ENCODE results near the gene IGFBP6.
"Not testable (repeated sequence)": the region's sequence is repeated elsewhere in the genome, so short reads cannot be mapped to it uniquely, and the experiment has no call there.

Gene IGFBP6

DNA sequence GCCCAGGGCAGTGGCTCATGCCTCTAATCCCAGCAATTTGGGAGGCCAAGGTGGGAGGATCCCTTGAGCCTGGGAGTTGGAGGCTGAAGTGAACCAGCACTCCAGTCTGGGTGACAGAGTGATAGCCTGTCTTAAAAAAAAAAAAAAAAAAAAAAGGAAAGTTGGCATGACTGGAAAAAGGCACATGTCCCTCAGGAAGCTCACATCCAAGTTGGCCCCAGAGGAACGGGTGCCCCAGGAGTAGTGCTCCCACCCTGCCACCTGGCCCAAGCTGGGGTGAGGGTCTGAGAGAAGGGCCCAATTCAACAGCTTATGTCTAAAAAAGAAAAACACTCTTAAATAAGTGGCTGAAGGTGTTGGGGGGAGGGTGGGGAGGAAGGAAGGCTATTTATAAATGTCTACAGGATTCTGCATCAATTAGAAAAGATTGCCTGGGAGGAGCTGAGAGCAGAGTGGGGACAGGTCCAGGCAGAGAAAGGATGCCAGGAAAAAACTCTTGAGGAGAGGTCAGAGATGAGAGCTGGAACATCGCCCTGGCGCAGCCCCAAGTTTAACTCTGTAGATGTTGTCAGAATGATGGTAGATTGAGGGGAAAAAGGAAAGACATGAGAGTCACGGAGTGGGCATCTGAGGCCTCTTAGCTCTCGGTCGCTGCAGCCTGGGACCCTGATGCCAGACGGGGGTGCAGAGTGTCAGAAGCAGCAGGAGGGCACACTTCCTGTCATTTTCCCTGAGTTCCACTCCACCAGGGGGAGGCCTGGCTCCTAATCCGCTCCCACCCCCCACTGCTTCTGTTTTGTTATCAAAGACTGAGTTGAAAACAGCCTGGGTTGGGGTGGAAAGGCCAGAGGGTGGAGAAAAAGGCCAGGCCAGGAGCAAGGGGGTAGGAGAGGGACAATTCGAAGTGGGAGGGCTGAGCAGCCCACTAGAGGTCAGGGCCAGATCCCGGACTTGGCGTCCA, 25.6 kb upstream of the IGFBP6 start:
- no peak for DNase-seq

DNA sequence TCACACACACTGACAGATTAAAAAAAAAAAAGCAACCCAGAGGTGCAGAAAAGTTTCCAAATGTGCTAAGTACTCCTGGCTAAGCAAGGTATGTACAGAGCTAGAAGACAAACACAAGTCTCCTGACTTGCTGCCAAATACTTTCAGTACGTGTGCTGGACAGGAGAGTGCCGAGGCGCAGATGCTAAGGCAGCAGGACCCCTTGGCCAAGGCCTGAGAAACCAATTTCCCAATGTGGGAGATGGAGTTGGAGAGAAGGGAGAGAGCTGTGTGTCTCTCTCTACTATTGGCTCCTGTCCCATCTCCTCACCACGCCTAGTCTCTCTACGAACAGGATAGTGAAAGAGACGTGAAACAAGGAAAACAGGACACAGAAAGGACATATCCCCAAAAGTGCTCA, 23.6 kb upstream of the IGFBP6 start:
- DNase-seq, result no peak

DNA sequence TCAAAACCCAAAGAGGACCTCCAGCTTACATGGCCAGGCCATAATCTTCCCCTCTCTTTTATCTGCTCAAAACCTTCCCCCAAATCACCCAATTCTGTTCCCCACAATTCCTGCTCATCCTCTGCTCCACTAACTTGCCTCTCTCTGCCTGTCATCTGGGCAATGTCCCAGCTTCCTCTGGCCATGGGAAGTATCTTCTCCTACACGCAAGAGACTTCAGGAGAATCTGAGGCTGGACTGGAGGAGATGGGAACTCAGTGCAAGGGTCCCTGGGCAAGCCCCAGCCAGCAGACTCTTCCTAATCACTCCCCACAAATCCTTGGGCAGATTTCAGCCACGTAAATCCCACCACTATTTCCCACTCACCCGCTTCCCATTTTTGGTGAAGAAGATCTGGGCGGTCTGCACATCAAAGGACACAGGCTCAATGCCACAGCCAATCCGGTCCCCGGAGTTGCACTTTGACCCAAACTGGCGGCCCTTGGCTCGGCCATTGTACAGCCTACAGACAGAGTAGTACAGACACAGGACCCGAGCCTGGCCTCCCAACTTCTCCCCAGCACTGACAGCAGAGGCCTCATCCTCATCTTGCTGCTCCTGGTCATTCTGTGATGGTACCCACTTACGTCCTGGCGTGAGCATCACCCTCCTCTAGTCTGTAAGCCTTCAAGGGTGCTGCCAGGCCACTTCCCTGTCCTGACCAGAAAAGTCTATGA, 23.0 kb upstream of the IGFBP6 start:
- DNase-seq, result no peak

DNA sequence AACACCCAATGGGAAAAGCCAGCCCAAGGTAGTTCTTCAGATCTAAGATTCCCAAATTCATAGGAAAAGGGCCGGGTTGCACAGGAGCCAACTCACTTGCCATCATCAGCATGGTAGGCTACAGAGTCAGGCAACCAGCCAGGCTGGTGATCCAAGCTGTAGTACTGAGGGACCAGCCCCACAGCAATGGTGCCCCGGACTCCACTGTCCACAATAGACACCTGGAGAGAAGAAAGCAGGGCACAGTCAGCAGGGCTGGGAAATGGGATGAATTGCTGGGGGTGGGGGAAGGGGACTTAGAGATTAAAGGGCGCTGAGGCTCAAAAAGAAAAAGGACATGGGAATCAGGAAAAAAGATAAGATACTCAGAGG, 22.5 kb upstream of the IGFBP6 start:
- DNase-seq, result no peak

DNA sequence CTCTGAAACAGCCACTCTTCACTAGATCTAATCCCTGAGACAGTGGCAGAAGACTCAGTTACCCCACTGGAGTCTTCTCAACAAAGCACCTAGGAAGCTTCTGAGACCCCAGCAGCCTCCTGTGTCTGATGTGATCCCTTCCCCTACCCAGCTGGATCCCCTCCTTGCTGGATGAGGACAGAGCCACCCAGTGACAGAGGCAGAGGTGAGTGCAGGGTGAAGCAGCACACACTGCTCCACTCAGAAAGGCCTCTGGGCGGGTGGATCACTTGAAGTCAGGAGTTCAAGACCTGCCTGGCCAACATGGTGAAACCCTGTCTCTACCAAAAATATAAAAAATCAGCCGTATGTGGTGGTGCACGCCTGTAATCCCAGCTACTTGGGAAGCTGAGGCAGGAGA, 21.0 kb upstream of the IGFBP6 start:
- DNase-seq, result no peak

DNA sequence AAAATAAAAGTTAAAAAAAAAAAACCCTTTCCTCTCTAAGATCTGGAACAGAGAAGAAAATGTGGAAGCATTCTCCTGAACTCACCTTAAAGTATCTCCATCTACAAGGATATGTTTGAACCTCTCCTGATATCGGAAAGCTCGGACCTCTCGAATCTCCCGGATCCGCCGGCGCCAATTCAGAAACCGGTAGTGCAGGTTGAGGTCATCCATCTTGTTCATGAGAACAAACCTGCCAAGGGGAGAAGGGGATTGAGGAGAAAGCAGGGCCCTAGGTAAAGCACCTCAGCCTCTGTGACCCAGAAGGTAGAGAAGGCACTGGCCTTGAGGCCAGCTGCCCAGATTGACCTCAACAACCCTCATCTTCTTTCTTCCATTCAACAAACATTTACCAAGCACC, 20.4 kb upstream of the IGFBP6 start:
- DNase-seq, result no peak

DNA sequence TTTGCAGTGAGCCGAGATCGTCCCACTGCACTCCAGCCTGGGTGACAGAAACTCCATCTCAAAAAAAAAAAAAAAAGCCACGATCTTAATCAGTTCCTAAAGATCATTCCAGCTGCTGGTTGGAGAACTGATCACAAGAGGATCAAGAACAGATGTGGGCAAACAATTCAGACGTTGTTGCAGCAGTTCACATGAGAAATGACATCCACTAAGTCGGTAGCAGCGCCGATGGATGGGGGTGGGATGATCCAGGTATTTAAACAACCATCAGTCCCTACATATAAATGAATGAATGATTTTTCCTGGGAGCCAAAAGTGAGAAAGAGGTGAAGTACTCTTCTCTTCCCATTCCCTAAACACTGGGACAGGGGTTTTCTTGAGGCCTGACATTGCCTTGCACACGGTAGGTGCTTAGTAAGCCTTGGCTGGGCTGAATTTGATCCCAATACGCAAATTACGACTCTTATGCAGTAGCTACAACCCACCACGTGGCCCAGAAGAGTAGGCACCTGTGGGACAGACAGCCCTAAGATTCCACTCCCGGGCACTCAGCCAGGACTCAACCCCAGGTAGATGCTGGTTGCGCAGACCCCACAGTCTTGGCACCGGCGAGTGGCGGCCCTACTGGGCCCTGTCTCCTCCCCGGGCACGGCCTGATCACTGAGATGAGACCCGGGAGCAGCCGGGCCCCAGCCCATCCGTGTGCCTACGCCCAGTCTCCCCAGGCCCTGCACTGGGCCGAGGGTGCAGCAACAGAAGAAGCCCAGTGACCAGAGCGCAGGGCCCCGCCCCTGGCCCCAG, 18.8 kb upstream of the IGFBP6 start:
- DNase-seq, result peak; percentile 34

DNA sequence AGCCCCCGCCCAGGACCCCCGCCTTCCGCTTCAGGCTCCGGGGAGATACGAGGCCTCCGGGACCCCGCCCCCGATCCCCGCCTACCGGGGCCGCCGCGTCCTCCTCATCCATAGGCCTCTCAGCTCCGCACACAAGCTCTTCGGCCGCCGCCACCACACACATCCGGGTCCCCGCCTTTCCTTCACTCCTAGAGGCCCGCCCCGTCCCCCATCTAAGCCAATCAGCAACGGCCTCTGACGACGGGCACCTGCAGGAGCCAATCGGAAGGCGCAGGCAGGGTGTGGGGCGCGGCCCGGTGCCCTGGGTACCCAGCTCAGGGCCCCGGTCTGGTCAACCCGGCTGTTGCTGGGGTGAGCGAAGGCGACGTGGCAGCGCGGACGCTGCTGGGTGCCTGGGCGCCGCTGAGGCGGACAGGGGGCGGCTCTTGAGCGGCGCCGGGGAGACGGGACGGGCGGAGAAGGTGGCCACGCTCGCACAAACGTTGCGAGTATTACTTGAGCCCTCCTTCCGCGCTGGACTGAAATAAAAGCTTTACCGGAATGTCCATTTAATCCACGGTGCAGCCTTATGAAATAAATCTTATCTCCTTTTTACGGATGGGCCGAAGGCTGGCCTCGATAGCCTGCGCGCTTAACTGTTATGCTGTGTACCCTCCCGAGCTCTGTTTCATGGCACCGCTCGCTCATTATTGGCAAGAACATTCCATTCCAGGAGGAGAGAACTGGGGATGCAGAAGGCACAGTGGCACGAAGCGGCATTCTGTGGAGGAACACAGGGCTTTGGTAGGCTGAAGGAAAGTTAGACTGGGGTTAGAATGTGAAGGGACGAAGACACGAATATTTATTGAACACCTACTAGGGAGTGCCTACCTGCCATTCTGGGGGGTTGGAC, 18.0 kb upstream of the IGFBP6 start, which contains the start of gene SPRYD3:
SPRYD3 (minus strand) TSS at position 165 of the 892 bp plus-strand sequence; CDS start at position 108, 57 bp downstream.
- DNase-seq, result peak; percentile 97

DNA sequence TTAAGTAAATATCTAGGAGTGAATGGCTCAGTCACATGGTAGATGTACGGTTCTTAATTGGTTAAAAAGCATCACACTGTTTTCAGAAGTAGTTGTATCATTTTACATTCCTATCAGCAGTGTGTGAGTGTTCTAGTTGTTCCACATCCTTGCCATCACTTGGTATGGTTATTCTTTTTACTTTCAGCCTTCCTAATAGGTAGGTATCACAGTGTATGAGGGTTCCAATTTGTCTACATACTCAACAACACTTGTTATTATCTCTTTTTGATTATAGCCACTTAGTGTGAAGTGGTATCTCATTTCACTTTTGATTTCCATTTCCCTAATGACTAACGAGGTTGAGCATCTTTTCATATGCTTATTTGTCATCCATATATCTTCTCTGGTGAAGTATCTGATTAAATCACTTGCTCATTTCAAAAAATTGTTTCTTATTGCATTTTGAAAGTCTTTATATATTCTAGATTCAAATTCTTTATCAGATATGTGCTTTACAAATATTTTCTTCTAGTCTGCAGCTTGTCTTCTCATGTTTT, 14.8 kb upstream of the IGFBP6 start:
- no peak for DNase-seq

DNA sequence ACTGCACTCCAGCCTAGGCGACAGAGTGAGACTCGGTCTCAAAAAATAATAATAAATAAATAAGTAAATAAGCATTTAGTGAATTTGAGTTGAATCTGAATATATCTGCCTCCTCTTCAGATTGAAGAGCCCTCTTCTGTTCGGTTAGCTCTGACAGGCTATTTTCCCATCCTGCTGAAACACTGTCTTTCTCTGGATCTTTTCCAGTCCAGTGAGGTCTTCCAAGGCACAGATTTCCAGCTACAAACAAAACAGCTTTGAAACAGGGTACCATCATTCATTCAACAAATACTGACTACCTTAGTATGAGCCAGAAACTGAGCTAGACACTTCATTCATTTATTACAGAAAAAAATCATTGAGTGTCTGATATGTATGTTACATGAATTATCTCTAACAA, 11.1 kb upstream of the IGFBP6 start:
- DNase-seq, result no peak

DNA sequence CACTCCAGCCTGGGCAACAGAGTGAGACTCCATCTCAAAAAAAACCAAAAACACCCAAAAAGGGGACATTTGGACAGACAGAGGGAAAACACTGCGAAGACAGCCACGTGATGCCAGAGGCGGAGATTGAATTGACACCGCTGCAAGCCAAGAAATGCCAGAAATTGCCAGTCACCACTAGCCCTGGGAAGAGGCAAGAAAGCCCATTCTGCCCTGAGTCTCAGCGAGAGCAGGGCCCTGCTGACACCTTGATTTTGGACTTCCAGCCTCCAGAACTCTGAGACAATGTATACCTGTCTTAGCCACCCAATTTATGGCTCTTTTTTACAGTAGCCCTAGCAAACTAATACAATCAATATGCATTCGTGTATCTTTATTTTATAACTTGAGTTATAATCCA, 7.4 kb upstream of the IGFBP6 start:
- no peak for DNase-seq

DNA sequence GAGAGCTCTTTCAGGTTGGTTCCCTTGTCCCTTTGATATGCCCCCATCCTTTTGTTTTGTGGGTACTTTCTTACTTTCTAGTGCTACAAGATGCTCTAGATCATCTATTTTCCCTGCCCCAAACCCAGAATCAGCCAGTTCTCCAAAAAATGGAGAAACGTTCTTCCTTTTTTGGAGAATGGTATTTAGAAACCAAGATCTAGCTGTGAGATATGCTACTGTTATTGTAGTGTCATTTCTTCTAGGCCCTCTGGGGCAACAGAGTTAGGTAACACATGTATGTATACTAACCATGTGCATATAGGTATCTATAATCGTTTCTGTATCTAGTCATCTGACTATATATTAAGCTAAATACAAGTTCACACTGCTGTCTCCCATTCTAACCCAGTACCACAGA, 6.9 kb upstream of the IGFBP6 start:
- DNase-seq, result no peak

DNA sequence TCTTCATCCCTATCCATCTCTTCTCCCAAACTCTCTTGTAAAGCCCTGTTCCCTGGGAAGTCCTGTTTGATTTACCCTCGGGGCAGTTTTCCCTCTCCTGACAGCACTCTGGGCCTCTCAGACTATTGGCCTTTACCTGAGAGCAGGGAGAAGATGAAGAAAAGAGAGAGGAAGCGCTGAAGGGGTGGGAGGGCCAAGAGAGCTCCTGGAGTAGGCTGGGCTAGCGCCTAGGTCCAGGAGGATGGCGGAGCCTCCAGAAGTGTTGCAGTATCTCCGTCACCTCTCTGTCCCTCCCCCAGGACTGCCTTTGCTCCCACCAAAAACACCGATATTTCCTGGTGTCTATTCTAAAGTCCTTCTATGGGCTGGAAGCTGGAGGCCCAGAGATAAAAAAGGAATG, 5.7 kb upstream of the IGFBP6 start:
- no peak for DNase-seq

DNA sequence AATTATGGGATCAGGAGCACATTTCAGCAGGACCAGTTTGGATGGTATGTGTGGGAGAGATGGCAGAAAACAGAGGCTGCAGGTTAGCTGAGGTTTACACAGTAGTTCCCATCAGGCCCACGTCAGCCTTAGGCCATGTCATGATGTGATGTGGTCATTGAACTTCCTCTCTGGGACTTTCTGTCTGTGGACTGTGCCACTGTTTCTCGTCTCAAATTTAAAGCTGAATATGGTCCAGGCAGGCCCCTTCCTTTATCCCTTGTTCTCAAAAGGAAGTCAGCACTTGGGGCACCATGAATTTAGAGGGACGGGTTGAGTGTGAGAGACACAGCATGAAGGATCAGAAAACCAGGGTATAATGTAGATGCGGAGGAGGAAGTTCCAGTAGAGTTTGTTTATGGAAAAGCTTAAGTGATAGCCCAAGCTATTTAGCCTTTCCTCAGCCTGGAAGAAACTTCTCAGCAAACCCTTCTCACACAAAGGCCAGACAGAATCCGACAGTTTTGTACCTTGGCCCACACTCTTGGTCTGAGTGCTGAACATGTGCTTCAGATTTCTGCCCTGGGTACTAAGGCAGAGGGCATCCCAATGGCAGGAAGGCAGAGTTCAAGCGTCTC, 3.6 kb upstream of the IGFBP6 start:
- DNase-seq, result no peak

DNA sequence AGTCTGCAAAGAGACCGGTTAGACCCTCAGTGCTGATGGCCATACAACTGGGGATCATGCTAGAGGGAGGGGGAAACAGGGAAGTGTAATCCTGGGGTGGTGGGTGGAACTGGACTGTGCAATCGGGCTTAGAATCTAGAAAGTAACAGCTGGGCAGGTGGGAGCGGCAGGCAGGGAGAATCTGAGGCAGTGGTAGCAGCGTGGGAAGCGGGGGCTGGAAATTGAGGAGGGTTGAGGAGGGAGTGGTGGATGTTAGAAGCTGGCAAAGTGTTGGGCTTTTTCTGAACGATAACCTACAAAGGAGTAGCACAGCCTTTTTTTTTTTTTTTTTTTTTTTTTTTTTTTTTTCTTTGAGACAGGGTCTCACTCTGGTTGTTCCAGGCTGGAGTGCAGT, 3.1 kb upstream of the IGFBP6 start:
- DNase-seq, result no peak

DNA sequence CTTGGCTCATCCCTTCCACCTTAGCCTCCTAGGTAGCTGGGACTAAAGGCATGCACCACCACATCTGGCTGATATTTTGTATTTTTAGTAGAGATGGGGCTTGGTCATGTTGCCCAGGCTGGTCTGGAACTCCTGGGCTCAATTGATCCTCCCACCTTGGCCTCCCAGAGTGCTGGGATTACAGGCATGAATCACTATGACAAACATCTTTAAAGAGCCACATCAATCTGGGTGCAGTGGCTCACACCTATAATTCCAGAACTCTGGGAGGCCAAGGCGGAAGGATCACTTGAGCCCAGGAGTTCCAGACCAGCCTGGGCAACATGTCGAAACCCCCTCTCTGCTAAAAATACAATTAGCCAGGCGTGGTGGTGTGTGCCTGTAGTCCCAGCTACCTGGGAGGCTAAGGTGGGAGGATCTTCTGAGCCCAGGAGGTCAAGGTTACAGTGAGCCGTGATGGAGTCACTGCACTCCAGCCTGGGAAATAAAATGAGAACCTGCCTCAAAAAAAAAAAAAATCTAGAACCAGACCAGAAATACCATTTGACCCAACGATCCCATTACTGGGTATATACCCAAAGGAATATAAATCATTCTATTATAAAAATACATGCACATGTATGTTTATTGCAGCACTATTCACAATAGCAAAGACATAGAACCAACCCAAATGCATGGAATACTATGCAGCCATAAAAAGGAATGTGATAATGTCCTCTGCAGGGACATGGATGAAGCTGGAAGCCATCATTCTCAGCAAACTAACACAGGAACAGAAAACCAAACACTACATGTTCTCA, 2.5 kb upstream of the IGFBP6 start:
- DNase-seq, result not testable (repeated sequence)

DNA sequence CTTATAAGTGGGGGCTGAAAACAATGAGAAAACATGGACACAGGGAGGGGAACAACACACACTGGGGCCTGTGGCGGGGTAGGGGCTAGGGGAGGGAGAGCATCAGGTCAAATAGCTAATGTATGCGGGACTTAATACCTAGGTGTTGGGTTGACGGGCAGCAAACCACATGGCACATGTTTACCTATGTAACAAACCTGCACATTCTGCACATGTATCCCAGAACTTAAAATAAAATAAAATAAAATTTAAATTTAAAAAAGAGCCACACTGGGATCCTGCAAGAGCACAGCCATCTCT, 1.9 kb upstream of the IGFBP6 start:
- DNase-seq, result not testable (repeated sequence)

DNA sequence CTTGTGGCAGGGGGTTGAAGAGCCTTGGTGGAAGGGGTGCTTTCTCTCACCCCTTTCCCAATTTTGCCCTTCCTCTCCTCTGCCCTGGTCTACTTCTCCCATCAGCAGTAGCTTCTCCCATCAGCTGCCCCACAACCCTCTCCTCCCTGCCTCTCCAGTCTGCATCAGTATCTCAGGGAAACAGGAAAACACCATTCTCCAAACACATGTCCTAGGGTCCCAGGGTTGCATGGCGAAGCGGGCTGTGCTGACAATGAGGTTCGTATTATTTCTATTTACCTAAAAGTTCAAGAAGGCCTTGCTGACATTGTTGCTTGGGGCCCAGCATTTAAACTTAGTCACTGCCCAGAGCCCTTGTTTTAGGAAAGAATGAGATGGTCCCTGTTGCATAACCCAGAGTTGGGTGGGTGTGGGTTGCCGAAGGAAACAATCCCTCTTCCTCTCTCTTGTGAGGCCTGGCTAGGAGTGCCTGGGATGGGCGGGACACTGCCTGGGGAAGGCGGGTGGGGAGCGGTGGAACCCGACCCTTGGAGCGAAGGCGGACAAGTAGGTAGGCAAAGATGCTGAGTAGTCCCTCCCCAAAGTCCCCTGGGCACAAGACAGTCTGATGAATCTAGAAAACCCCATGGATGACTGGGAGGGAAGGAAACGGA, 1.3 kb upstream of the IGFBP6 start:
- no peak for DNase-seq

DNA sequence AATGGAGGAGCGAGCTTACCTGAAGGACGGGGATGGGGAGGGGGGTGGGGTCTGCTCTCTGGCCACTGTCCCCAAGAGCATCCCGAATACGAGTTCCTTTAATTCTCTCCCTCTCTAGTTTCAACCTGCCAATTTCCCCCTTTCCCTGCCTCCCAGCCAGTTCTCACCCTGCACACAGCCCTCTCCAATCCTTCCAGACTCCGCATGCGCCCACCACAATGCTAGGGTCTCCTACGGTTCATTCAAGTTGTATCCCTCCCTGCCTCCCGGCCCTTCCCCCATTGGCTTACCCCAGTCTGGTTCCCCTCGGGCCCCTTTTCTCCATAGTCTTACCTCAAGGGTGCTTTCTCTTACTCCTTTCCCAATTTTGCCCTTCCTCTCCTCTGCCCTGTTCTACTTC, 708 bp upstream of the IGFBP6 start:
- no peak for DNase-seq

DNA sequence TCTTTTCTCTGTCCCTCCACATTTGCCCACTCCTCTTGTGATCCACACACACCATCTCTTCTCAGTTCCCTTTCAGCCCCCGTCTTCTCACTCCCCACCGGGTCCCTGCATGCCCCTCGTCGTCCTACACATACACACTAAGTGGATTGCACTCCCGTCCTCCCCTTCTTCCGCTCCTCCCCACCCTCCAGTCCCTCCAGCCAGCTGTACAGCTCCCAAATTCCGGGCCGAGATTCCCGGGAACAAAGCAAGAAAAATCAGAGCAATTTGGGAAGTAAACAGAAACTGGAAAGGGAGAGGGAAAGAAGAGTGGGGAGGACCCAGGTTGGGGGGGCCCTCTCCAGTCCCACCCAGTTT, 282 bp upstream of the IGFBP6 start:
- no peak for DNase-seq
